GM21381 (cell line): ENCODE data around the gene CRABP1.

ENCODE experiments used
- ATAC-seq: cut with Tn5 transposase; IDR thresholded peaks from one replicate; pipeline ENCODE4 v1.9.1; 2021; ENCODE audit warnings: mild to moderate bottlenecking, moderate library complexity; ENCODE audit not compliant: unreplicated experiment

Gene CRABP1

GRCh38 chr15:78340231-78341056 lies at the start of gene CRABP1:
Gene CRABP1, plus strand, starts transcription at chr15:78340353. Its CDS starts 76 bp downstream, at chr15:78340429.
- no peak for ATAC-seq

DNA sequence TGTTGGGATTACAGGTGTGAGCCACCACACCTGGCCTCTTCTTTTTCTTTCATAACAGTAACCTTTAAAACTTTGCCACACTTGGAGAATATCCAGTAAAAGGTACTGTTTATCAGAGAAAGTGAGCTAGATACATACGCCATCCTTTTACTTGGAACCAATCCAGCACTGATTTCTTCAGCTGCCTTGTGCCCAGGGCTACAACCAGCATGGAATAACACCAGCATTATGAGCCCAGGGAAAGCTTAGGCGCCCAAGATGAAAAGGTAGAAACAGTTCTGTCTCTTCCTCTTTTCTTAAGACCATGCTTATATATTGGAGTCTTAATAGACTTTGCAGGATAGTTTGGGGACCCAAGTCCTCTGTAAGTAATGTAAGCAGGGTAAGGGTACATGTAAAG lies 49.1 kb upstream of the CRABP1 start:
- ATAC-seq: no peak

DNA sequence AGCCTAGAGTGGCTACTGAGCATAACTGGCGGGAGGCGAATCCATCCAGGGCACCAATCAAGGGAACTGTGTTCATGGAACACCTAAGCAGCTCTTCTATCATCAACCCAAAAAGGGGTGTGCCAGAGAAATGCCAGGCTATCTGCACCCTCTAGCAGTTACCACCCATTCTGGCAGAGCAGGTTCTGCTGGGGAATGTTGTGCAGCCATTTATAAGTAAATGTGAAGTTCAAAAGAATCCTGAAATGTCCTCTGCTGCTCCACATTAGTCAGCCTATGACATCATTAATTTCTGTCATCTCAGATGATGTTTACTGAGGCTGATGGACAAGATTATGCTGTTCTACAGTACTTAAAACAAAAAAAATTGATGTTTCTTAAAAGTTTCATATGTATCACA lies 48.5 kb upstream of the CRABP1 start:
- ATAC-seq: no peak

DNA sequence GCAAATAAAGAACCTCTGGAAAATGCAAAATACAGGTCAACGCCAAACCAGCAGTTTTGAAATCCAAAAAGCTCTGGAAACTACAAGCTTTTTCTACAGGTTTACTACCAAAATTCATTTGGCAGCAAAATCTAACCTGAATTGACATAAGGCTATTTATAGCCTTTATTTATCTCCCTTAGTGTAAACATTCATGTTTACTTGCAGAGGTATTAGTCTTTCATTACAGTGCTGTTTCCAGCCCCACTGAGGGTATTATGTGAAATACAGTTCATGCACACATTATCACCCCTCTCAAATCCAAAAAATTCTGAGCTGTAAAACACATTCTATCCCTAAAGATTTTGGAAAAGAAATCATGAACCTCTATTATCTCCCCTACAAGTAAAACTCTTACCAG lies 47.9 kb upstream of the CRABP1 start:
- ATAC-seq: no peak

DNA sequence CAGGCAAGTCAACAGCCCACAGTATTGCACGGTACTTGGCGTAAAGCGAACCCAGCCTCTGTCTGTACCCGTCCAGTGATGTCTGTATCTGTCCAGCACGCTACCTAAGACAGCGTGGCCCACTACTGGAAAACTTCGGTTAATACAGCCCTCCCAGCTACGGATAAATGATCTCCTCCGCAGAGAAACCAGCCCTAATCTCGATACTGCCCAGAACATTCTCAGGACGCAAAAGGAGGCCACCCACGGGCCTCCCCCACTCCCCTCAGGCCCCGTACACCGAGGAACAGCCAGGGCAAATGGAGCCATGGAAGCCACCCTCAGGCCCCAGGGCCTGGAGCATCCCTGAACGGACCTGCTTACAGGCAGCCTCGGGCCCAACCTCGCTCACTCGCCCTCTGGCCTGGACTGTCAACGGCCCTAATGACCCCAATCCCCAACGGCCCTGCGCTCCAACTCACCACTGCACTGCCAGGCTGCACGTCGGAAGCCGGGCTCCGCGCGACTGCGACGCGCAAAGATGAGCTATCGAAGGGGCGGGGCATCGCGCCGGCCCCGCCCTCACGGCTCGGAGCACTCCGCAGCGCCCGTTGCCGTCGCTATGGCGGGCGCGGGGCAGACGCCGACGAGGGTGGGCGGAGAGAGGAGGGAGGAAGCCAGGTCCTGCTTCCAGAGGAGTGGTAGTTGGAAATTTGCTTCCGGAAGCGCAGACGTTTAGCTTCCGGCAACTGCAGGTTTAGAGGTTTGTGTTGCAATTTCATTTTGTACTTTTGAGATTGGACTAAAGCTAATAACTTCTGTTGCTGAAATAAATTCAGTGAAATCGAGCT lies 40.8 kb upstream of the CRABP1 start, which contains the start of gene SKIC8:
TSS of gene SKIC8 (minus strand) at position 509 of the 830 bp plus-strand sequence. CDS start 3,923 bp downstream, outside the sequence.
- ATAC-seq: peak; percentile 85

GRCh38 chr15:78301326-78301725 lies 38.8 kb upstream of the CRABP1 start:
- ATAC-seq: no peak

GRCh38 chr15:78301828-78302227 lies 38.3 kb upstream of the CRABP1 start:
- no peak for ATAC-seq

- ATAC-seq: no peak
Observed at GRCh38 chr15:78302579-78303312, 37.4 kb upstream of the CRABP1 start.

DNA sequence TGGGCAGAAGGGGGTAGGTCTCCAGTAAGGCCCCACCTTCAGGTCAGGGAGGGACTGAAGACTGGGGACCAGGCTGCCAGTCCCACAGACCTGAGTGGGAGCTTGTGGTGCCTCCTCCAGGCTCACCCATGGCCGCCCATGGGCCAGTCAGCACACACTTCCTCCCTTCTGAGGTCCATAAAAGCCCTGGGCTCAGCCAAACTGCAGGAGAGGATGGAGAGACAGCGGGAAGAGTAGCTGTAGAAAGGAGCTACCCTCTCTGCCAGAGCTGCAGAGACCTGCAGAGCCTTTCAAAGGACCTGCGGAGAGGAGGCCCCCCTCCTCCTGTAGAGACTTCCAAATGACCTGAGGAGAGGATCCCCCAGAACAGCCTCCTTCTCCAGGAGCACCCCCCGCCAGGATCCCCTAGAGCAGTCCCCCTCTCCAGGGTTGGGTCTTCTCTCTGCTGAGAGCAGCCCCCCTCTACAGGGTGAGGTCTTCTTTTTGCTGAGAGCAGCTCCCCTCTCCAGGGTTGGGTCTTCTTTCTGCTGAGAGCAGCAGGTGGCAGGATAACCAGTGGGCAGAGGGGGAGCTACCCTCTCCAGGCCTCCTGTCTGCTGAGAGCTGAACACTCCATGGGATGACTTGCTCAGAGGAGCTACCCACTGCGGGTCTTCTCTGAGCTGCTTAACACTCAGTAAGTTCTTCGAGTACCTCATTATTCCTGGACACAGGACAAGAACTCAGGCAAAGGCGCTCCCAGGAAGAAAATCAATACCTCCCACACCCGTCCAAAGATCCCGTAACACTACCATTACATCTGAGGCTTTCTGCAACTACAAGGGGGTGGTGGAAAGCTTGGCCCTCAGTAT lies 35.7 kb upstream of the CRABP1 start:
- ATAC-seq: no peak

- no peak for ATAC-seq
Observed at GRCh38 chr15:78306176-78306774, 33.9 kb upstream of the CRABP1 start.

- ATAC-seq: no peak
Observed at GRCh38 chr15:78307976-78308375, 32.2 kb upstream of the CRABP1 start.

DNA sequence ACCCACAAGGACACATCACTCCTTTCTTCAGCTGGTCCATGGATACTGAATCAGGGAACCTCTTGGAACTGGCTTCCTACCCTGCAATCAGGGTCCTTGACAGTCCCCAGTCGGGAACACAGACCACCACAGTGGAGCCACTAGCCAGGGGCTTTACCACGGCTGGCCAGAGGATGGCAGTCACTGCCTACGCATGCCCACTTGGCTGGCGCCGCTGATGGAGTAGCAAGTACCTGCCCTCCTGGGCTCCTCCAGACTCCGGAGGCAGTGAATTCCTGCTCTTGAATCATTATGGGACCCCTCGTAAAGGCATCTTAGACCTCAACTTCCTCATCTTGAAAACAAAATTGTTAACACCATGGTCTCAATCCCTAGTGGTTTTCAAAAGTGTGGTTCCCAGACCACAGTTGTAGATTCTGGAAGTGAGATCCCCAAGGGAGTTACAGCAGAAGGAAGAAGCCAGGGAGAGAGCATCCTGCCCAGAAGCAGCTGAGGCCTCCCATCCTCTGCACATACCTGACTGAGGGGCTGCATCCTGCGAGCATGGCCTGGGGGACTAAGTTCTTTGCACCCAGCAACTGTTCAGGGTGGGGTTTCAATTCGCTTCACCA lies 31.6 kb upstream of the CRABP1 start:
- ATAC-seq: no peak

GRCh38 chr15:78311292-78311691 lies 28.9 kb upstream of the CRABP1 start:
- no peak for ATAC-seq

GRCh38 chr15:78312536-78312935 lies 27.6 kb upstream of the CRABP1 start:
- no peak for ATAC-seq

DNA sequence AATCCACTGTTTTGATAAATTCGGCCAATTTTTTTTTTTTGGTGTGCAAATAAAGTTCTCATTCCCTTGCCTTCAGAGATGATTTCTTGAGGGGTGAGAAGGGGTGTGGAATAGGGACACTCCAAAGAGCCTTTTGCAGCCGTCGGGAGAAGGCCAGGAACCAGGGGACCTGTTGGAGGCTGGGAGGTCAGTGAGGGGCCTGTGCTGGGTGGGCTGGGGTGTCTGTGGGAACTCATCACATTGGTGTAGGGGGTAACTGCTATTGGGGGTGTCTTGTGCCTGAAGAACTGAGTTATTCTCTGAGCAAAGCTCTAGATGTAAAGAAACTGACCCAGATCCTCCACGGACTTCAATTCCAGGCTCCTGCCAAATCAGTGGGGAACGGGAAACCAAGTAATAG lies 27.2 kb upstream of the CRABP1 start:
- ATAC-seq: no peak

DNA sequence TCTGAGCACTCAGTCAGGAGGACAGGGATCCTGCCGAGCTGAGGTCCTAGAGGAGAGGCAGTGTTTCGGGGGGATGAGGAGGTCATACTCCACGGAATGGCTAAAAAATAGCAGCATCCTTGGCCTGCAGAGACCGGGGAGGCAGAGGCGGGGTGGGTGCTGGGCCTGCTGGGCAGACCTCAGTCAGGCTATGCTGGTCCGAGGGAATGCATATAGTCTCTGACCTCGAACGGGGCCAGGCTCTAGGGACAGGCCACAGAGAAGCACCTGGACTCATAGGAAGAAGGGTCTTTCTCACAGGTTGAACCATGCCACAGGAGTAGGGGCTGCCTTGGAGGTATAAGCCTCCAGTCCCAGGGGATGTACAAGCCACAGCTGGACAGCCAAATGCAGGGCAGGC lies 26.8 kb upstream of the CRABP1 start:
- ATAC-seq: no peak

GRCh38 chr15:78314181-78314581 lies 26.0 kb upstream of the CRABP1 start:
- no peak for ATAC-seq

DNA sequence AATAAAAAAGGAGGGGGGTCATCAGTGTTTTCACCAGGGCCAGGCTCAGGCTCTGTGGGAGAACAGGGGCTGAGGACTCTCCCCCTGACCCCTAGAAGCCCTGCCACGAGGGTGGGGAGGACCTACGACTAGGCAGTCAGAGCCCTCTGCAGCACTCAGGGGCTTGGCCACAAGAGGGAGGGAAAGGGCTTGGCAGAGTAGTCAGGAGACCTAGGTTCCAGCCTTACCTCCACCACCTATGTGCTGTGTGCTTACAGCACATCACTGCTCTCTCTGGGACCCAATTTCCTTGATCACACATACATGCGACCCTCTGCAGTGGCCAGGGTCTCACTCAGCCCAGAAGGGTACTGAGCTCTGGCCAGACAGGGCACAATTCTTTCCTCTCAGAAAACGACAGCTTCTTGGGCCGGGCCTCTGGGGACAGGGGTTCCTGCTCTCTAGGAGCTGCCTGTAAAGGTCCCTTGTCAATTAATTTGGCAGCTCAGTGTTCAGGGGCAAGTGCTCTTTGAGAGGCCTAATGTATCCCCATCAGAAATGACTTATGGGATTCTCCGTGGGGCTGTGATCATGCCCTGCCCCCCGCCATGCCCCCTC lies 24.4 kb upstream of the CRABP1 start:
- ATAC-seq: no peak
